PC-3 (cell line): ENCODE results near the gene VIPR2. TPM values are rescaled to one million over a fixed set of nuclear protein-coding genes. Genes with fewer than 3 reads are reported as not detected.
"Not testable (repeated sequence)": the region's sequence is repeated elsewhere in the genome, so short reads cannot be mapped to it uniquely, and the experiment has no call there.

Experiments
- ATAC-seq: fragments of 200-7000 bp; cut with Tn5 transposase; 2 replicates; pipeline ENCODE4 v1.9.1; 2020; ENCODE audit warnings: mild to moderate bottlenecking, moderate library complexity
- BruUV-seq: library from RNA; stranded (reverse); fragments of 400-500 nt; replicated peaks from 2 replicates; lab custom pipeline; 2021; lab: Mats Ljungman, UMichigan
- CTCF ChIA-PET: fragments of 300-600 bp; sonication (Branson Sonifier 250); formaldehyde crosslinking; loops from one replicate; lab custom pipeline; 2022; ENCODE audit warnings: antibody characterized with exemption; lab: Charles Lee
- POLR2A ChIA-PET: fragments of 300-600 bp; sonication (Branson Sonifier 250); formaldehyde crosslinking; loops from one replicate; lab custom pipeline; 2022; ENCODE audit warnings: antibody characterized with exemption; ENCODE audit not compliant: unreplicated experiment; lab: Charles Lee
- DNase-seq: peaks from one replicate; pipeline ENCODE4 v3.0.0-alpha.2; 2015
- H2AFZ ChIP-seq: fragments of 300-600 bp; sonication (generic); 2 replicates; pipeline ENCODE4 v1.6.0; 2016; ENCODE audit warnings: antibody characterized with exemption, low read length
- H3F3A ChIP-seq: fragments of 300-600 bp; sonication (generic); one replicate; pipeline ENCODE4 v1.6.0; 2017; ENCODE audit warnings: antibody characterized with exemption, low read length, control low read depth, mild to moderate bottlenecking; ENCODE audit not compliant: unreplicated experiment
- H3K27ac ChIP-seq: fragments of 300-600 bp; sonication (generic); 2 replicates; pipeline ENCODE4 v1.5.1; 2016; ENCODE audit warnings: mild to moderate bottlenecking, low read length
- H3K27me3 ChIP-seq: fragments of 300-600 bp; sonication (generic); 2 replicates; pipeline ENCODE4 v1.6.1; 2016; ENCODE audit warnings: low read length, mixed read lengths
- H3K36me3 ChIP-seq: fragments of 300-600 bp; sonication (generic); 2 replicates; pipeline ENCODE4 v1.6.1; 2016; ENCODE audit warnings: low read depth, mixed run types, low read length, mixed read lengths
- H3K4me1 ChIP-seq: fragments of 300-600 bp; sonication (generic); 2 replicates; pipeline ENCODE4 v1.5.1; 2016; ENCODE audit warnings: low read length; ENCODE audit not compliant: insufficient read depth
- H3K4me2 ChIP-seq: fragments of 300-600 bp; sonication (generic); 2 replicates; pipeline ENCODE4 v1.6.0; 2016; ENCODE audit warnings: low read length
- H3K4me3 ChIP-seq: fragments of 300-600 bp; sonication (generic); 2 replicates; pipeline ENCODE4 v1.5.1; 2016; ENCODE audit warnings: mild to moderate bottlenecking, low read length, mixed read lengths
- H3K79me2 ChIP-seq: fragments of 300-600 bp; sonication (generic); 2 replicates; pipeline ENCODE4 v1.6.1; 2017; ENCODE audit warnings: low read length, mixed read lengths
- H3K9ac ChIP-seq: fragments of 300-600 bp; sonication (generic); 2 replicates; pipeline ENCODE4 v1.6.0; 2016; ENCODE audit warnings: mild to moderate bottlenecking, low read length
- H3K9me2 ChIP-seq: fragments of 300-600 bp; sonication (generic); replicated peaks from 2 replicates; pipeline ENCODE4 v1.6.1; 2016; ENCODE audit warnings: mixed run types, low read length, mixed read lengths
- H3K9me3 ChIP-seq: fragments of 300-600 bp; sonication (generic); 2 replicates; pipeline ENCODE4 v1.6.1; 2016; ENCODE audit warnings: low read length, mixed read lengths
- H4K20me1 ChIP-seq: fragments of 300-600 bp; sonication (generic); 2 replicates; pipeline ENCODE4 v1.6.1; 2016; ENCODE audit warnings: low read length, mixed read lengths
- EZH2 ChIP-seq: fragments of 300-600 bp; sonication (generic); IDR thresholded peaks from one replicate; pipeline ENCODE4 v1.6.1; 2017; ENCODE audit warnings: antibody characterized with exemption, mild to moderate bottlenecking, low read length; ENCODE audit not compliant: unreplicated experiment
- EZH2phosphoT487 ChIP-seq: fragments of 300-600 bp; sonication (generic); IDR thresholded peaks from 2 replicates; pipeline ENCODE4 v1.6.1; 2018; ENCODE audit warnings: mild to moderate bottlenecking, antibody characterized with exemption, low read length, borderline replicate concordance
- intact Hi-C: fragments of 100-400 bp; cut with micrococcal nuclease; formaldehyde crosslinking; loops from 2 replicates; pipeline ENCODE4 v1.9.0; 2023
- total RNA-seq: library from RNA; depleted of rRNA; stranded (reverse); fragments of >200 nt; gene quantifications from 2 replicates; pipeline ENCODE4 v1.2.3, GENCODE V29; 2014
- TF ChIP-seq, protein P1 (sequence below): fragments of 300-600 bp; sonication (generic); conservative IDR thresholded peaks from 2 replicates; pipeline ENCODE4 v1.5.1; 2017; ENCODE audit warnings: antibody characterized with exemption, low read depth, mild to moderate bottlenecking, low read length

The VIPR2 gene
- total RNA-seq, 1 experiment from 2014 or later: not detected

DNA sequence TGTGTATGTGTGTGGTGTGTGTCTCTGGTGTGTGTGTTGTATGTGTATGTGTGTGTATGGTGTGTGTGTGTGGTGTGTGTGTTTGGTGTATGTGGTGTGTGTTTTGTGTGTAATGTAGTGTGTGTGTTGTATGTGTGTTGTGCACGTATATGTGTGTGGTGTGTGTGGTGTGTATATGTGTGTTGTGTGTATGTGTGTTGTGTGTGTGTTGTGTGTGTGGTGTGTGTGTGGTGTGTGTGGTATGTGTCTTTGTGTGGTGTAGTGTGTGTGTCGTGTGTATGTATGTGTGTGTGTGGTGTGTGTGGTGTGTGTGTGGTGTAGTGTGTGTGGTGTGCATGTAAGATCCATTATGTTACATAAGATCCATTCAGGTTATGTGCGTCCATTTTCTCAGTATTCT, 21.9 kb upstream of the VIPR2 start:
- H3K9ac ChIP-seq: no peak overlapping the region
- no TSS peak for BruUV-seq
- intact Hi-C loops: no loop called here

DNA sequence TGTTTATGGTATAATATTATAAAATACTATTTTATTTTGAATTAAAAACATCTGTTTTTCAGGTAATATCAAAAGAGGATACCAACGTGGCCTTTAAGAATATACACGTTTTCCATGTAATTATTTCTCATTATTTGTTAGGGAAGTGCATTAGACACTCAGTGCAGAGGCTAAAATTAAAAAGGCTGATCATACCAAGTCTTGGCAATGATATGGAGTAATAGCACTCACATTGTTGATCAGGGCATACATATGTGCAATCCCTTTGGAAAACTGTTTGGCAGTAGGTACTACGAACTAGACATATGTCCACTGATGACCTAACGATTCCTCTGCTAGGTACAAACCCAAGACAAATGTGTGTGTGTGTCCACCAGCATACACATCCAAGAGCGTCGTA, 20.7 kb upstream of the VIPR2 start:
- DNase-seq: no peak
- ChIA-PET CTCF (no interaction called here), POLR2A (no interaction called here)
- TF ChIP-seq EZH2: no peak
- TF ChIP-seq, protein P1, sequence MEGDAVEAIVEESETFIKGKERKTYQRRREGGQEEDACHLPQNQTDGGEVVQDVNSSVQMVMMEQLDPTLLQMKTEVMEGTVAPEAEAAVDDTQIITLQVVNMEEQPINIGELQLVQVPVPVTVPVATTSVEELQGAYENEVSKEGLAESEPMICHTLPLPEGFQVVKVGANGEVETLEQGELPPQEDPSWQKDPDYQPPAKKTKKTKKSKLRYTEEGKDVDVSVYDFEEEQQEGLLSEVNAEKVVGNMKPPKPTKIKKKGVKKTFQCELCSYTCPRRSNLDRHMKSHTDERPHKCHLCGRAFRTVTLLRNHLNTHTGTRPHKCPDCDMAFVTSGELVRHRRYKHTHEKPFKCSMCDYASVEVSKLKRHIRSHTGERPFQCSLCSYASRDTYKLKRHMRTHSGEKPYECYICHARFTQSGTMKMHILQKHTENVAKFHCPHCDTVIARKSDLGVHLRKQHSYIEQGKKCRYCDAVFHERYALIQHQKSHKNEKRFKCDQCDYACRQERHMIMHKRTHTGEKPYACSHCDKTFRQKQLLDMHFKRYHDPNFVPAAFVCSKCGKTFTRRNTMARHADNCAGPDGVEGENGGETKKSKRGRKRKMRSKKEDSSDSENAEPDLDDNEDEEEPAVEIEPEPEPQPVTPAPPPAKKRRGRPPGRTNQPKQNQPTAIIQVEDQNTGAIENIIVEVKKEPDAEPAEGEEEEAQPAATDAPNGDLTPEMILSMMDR: no peak
- TF ChIP-seq EZH2phosphoT487: no peak
- Histone ChIP-seq H3K36me3 (no peaks in the 10 kb centered on the region), H3K27ac (no peak overlapping the region), H3K9ac (no peak overlapping the region), H3K9me2 (no peaks in the 10 kb centered on the region), H2AFZ (no peak overlapping the region), H3K9me3 (no peaks in the 10 kb centered on the region), H3K27me3 (peaks cover 9% of the 10 kb centered on the region; the same call in 1 of the 2 replicates), H3F3A (no peaks in the 10 kb centered on the region), H3K4me3 (no peak overlapping the region), H3K4me2 (no peak overlapping the region), H3K79me2 (no peaks in the 10 kb centered on the region), H3K4me1 (no peaks in the 10 kb centered on the region), H4K20me1 (no peaks in the 10 kb centered on the region)
- BruUV-seq: no TSS peak
- intact Hi-C loops: no loop called here
- ATAC-seq: no peak

More for the DNA sequence above, 21.9 kb upstream of the VIPR2 start:
- Histone ChIP-seq H3F3A (no peaks in the 10 kb centered on the region), H3K9me2 (no peaks in the 10 kb centered on the region), H3K4me1 (no peaks in the 10 kb centered on the region), H3K36me3 (no peaks in the 10 kb centered on the region), H3K27ac (no peak overlapping the region), H3K79me2 (no peaks in the 10 kb centered on the region), H3K9me3 (no peaks in the 10 kb centered on the region), H2AFZ (no peak overlapping the region), H3K4me3 (no peak overlapping the region), H3K27me3 (no peaks in the 10 kb centered on the region), H4K20me1 (no peaks in the 10 kb centered on the region), H3K4me2 (no peak overlapping the region)
- ChIA-PET CTCF (no interaction called here), POLR2A (no interaction called here)
- TF ChIP-seq EZH2 (no peak), EZH2phosphoT487 (no peak)
- TF ChIP-seq, protein P1: no peak
- ATAC-seq (no peak), DNase-seq (no peak)

DNA sequence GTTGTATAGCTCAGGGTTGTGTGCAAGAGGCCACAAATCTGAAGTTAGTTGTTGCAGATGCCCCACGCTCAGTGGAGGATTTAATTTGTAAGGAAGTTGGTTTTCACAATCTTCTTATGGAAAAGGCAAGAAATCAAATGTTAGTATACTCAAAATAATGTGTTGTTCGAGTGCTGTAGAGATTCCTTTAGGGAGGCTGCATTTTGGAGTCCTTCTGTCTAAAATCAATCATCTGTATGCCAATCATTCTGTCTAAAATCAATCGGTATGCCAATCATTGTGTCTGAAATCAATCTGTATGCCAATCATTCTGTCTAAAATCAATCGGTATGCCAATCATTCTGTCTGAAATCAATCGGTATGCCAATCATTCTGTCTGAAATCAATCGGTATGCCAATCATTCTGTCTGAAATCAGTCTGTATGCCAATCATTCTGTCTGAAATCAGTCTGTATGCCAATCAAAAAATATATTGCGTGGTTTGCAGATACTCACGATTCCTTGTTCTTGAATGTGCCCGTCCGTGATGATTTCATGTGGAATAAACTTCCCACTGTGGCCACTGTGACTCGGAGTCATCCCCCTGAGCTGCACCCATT, 19.1 kb upstream of the VIPR2 start:
- not testable (repeated sequence) for ATAC-seq, BruUV-seq

DNA sequence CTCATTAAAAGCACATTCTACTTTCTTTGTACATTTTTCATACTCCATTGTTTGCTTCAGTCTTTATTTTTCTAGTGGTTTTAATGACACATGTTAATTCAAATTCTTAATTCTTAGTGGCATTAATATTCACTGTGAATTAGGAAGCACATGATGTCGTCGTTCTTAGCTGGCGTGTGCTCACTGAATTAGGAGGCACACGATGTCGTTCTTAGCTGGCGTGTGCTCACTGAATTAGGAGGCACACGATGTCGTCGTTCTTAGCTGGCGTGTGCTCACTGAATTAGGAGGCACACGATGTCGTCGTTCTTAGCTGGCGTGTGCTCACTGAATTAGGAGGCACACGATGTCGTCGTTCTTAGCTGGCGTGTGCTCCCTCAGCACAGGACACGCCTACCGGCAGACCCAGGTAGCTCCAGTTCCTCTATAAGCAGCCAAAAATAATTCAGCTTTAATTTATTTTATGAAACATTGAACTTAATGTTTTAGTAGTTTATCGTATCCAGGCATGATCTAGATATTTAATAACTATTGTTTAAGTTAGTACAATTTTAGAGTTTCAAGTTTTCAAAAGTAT, 17.5 kb upstream of the VIPR2 start:
- H3K4me1 ChIP-seq, BruUV-seq, H3K9me3 ChIP-seq, H3K9me2 ChIP-seq, H2AFZ ChIP-seq, H3K4me3 ChIP-seq, H3F3A ChIP-seq, DNase-seq, POLR2A ChIA-PET, H3K4me2 ChIP-seq, H3K36me3 ChIP-seq, CTCF ChIA-PET, ATAC-seq, H4K20me1 ChIP-seq, H3K9ac ChIP-seq, H3K79me2 ChIP-seq, H3K27ac ChIP-seq: not testable (repeated sequence)
- intact Hi-C loops: loop anchor here (2.0 kb wide), 1 partner anchor 29 kb away; no protein-coding TSS in a partner anchor
- H3K27me3 ChIP-seq: peaks cover 37% of the 10 kb centered on the region; the same call in 1 of the 2 replicates

More for the DNA sequence above, 19.1 kb upstream of the VIPR2 start:
- POLR2A ChIA-PET, H3K9ac ChIP-seq, DNase-seq, H3K9me2 ChIP-seq, H3K36me3 ChIP-seq, H3K4me2 ChIP-seq, H4K20me1 ChIP-seq, H3K27ac ChIP-seq, CTCF ChIA-PET, H3K4me1 ChIP-seq, H2AFZ ChIP-seq, H3F3A ChIP-seq, H3K79me2 ChIP-seq, H3K9me3 ChIP-seq, H3K4me3 ChIP-seq: not testable (repeated sequence)
- H3K27me3 ChIP-seq: peaks cover 24% of the 10 kb centered on the region; the same call in 1 of the 2 replicates
- intact Hi-C loops: loop anchor here (2.0 kb wide), 1 partner anchor 31 kb away; no protein-coding TSS in a partner anchor
